ENCODE results near the gene PPP1R10.
"Not testable (repeated sequence)": the region's sequence is repeated elsewhere in the genome, so short reads cannot be mapped to it uniquely, and the experiment has no call there.

The PPP1R10 gene
- total RNA-seq: 41.2 to 131 (median 62.2) reads per million in 18 experiments

- DNase-seq: peak; percentile 100
Measured at GRCh38 chr6:30616811-30617564, at the start of gene PPP1R10. TSS of gene PPP1R10 (minus strand) at chr6:30617243. CDS start at chr6:30609944, 7,299 bp downstream.

- DNase-seq: peak; percentile 44 to 63
Measured at GRCh38 chr6:30666300-30666699, 49.3 kb upstream of the PPP1R10 start.

- DNase-seq: no peak
Measured at GRCh38 chr6:30664994-30665767, 48.1 kb upstream of the PPP1R10 start.

- DNase-seq: not testable (repeated sequence)
Measured at GRCh38 chr6:30657922-30658321, 40.9 kb upstream of the PPP1R10 start.

- DNase-seq: no peak
Measured at GRCh38 chr6:30657454-30657853, 40.4 kb upstream of the PPP1R10 start.

- DNase-seq: peak; percentile 81
Measured at GRCh38 chr6:30656513-30656912, 39.5 kb upstream of the PPP1R10 start.

- DNase-seq: no peak
Measured at GRCh38 chr6:30655743-30656094, 38.7 kb upstream of the PPP1R10 start.

- no peak for DNase-seq
Measured at GRCh38 chr6:30654798-30655742, 38.0 kb upstream of the PPP1R10 start.

- DNase-seq: no peak
Measured at GRCh38 chr6:30651143-30651542, 34.1 kb upstream of the PPP1R10 start.

GRCh38 chr6:30647242-30648116, 30.4 kb upstream of the PPP1R10 start:
- peak; percentile 68 to 78 for DNase-seq

GRCh38 chr6:30646450-30647241, 29.6 kb upstream of the PPP1R10 start, which contains the start of gene C6orf136:
TSS of gene C6orf136 (plus strand) at chr6:30647133. CDS start at chr6:30647232, 99 bp downstream.
- peak; percentile 89 to 94 for DNase-seq

- DNase-seq: no peak
Measured at GRCh38 chr6:30645989-30646388, 28.9 kb upstream of the PPP1R10 start.

- DNase-seq: no peak
Measured at GRCh38 chr6:30644769-30645168, 27.7 kb upstream of the PPP1R10 start.

GRCh38 chr6:30643656-30644055, 26.6 kb upstream of the PPP1R10 start:
- peak in 1 of 2 donors; percentile 11 for DNase-seq

GRCh38 chr6:30641048-30641447, 24.0 kb upstream of the PPP1R10 start:
- no peak for DNase-seq

GRCh38 chr6:30640481-30640880, 23.4 kb upstream of the PPP1R10 start:
- DNase-seq: no peak

- no peak for DNase-seq
Measured at GRCh38 chr6:30635834-30636233, 18.8 kb upstream of the PPP1R10 start.

- DNase-seq: peak; percentile 81
Measured at GRCh38 chr6:30626484-30627366, 9.7 kb upstream of the PPP1R10 start, which contains the start of gene ATAT1. TSS of gene ATAT1 (plus strand) at chr6:30626874.

GRCh38 chr6:30625511-30625910, 8.5 kb upstream of the PPP1R10 start:
- DNase-seq: no peak

GRCh38 chr6:30619561-30619960, 2.5 kb upstream of the PPP1R10 start:
- DNase-seq: no peak

Measured in inflammatory macrophage (primary cell).